ENCODE measurements around the gene ZNF497. TPM values are rescaled to one million over a fixed set of nuclear protein-coding genes. Genes with fewer than 3 reads are reported as not detected.
A peak's percentile ranks its signal among the peaks of the same experiment; 100 is the strongest.
"Not testable (repeated sequence)": the region's sequence is repeated elsewhere in the genome, so short reads cannot be mapped to it uniquely, and the experiment has no call there.

Gene ZNF497
- polyA plus RNA-seq (2013, experiment 1 of 2; ENCODE audit: insufficient read length) = 1.4 TPM
- polyA plus RNA-seq (2013, experiment 2 of 2; ENCODE audit: insufficient read length) = 1.8 TPM

GRCh38 chr19:58362272-58362994 is at the start of gene ZNF497:
Gene ZNF497 (minus strand): TSS chr19:58362751. CDS start chr19:58357635, 5,116 bp downstream.
- peak; percentile 96 for DNase-seq

- no peak for DNase-seq
Measured at GRCh38 chr19:58409010-58409790, 46.6 kb upstream of the ZNF497 start.

- DNase-seq = peak; percentile 96
Measured at GRCh38 chr19:58408152-58409009, 45.8 kb upstream of the ZNF497 start, which contains the start of gene ZNF584. Gene ZNF584 (plus strand): TSS chr19:58408649. CDS start chr19:58409148, 499 bp downstream.

- DNase-seq = no peak
Measured at GRCh38 chr19:58407658-58408151, 45.2 kb upstream of the ZNF497 start.

- no peak for DNase-seq
Measured at GRCh38 chr19:58406818-58407657, 44.5 kb upstream of the ZNF497 start.

GRCh38 chr19:58403920-58404478 is 41.4 kb upstream of the ZNF497 start:
- not testable (repeated sequence) for DNase-seq

- DNase-seq = no peak
Measured at GRCh38 chr19:58401840-58402421, 39.4 kb upstream of the ZNF497 start.

GRCh38 chr19:58400916-58401839 is 38.6 kb upstream of the ZNF497 start:
- peak; percentile 99 for DNase-seq

GRCh38 chr19:58400316-58400915 is 37.9 kb upstream of the ZNF497 start:
- DNase-seq = no peak

GRCh38 chr19:58399903-58400302 is 37.4 kb upstream of the ZNF497 start:
- no peak for DNase-seq

- DNase-seq = no peak
Measured at GRCh38 chr19:58398545-58398944, 36.0 kb upstream of the ZNF497 start.

- DNase-seq = no peak
Measured at GRCh38 chr19:58398087-58398486, 35.5 kb upstream of the ZNF497 start.

- DNase-seq = no peak
Measured at GRCh38 chr19:58397533-58398037, 35.0 kb upstream of the ZNF497 start.

- no peak for DNase-seq
Measured at GRCh38 chr19:58396691-58397532, 34.4 kb upstream of the ZNF497 start.

- no peak for DNase-seq
Measured at GRCh38 chr19:58395979-58396627, 33.6 kb upstream of the ZNF497 start.

- DNase-seq = no peak
Measured at GRCh38 chr19:58395220-58395978, 32.8 kb upstream of the ZNF497 start, which contains the start of gene RNF225. Gene RNF225 (plus strand): TSS chr19:58395656. CDS start chr19:58396090, 434 bp downstream.
